DOHH2 (cell line): ENCODE results near the gene EFCAB12.

Source experiments
- CTCF ChIP-seq: fragments of 200-600 bp; sonication (generic); IDR thresholded peaks from one replicate; pipeline ENCODE4 v1.5.1; 2014; ENCODE audit warnings: antibody characterized with exemption, mild to moderate bottlenecking, low read depth, low read length; ENCODE audit not compliant: poor library complexity, severe bottlenecking
- EZH2phosphoT487 ChIP-seq: fragments of 200-600 bp; sonication (generic); IDR thresholded peaks from 2 replicates; pipeline ENCODE4 v1.6.1; 2017; ENCODE audit warnings: borderline replicate concordance, mild to moderate bottlenecking, antibody characterized with exemption, low read length, moderate library complexity, mixed read lengths

GRCh38 chr3:129352650-129353588 lies 75.5 kb downstream of the EFCAB12 start:
- TF ChIP-seq CTCF, result no peak
- TF ChIP-seq EZH2phosphoT487, result no peak
